Measurements from ENCODE around the gene MAP4K5. TPM values are rescaled to one million over a fixed set of nuclear protein-coding genes. Genes with fewer than 3 reads are reported as not detected.

Gene MAP4K5
- total and polyA plus RNA-seq, 2 of the 13 experiments (the other 11 are each of a cell fraction or from before 2014, with no cell fraction given): 12.7 to 23.9 TPM

DNA sequence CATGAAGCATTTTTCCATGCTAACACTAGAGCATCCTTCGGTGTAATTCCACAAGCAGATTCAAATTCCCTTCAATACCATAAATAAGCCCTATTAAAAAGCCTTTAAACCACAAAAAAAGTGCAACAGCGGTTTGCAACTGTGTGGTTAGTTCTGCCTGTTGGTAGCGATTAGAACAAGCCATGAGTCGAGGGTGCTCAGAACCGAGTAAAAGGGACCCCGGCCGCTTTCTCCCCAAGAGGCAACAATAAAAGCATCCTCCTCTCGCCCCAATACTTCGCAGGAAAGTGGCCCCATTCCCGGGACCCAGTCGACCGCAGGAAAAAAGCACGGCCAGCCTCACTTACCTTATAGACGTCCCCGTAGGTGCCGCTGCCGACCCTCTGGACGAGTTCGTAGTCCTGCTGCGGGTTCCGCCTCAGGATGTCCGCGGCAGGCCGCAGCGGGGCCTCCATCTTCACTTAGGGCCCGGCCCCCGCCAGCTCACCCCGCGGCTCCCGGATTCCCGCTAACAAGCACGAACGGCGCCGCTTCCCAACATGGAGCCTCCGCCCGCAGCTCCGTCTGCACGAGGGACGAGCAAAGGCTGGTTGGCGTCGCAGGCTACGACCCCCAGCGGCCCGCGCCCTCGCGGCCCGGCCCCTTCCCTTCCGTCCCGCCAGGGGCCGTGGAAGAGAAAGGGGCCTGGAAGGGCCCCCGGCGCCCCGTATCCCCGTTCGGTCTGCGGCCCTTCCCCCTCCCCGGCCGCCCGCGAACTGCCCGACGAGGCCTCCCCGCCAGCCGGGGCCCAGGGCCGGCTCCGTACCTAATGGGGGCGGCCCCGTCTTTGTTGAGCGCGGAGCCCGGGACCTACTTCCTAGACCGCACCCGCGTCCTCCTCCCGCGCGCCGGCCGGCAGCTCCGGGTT is 521 bp downstream of the MAP4K5 start (continued):
- TF ChIP-seq, protein P1, sequence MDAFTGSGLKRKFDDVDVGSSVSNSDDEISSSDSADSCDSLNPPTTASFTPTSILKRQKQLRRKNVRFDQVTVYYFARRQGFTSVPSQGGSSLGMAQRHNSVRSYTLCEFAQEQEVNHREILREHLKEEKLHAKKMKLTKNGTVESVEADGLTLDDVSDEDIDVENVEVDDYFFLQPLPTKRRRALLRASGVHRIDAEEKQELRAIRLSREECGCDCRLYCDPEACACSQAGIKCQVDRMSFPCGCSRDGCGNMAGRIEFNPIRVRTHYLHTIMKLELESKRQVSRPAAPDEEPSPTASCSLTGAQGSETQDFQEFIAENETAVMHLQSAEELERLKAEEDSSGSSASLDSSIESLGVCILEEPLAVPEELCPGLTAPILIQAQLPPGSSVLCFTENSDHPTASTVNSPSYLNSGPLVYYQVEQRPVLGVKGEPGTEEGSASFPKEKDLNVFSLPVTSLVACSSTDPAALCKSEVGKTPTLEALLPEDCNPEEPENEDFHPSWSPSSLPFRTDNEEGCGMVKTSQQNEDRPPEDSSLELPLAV (CRISPR knock-in tag; conservative IDR thresholded peaks at IDR 0.05; ENCODE audit: low read depth): no peak
- TF ChIP-seq, protein P2, sequence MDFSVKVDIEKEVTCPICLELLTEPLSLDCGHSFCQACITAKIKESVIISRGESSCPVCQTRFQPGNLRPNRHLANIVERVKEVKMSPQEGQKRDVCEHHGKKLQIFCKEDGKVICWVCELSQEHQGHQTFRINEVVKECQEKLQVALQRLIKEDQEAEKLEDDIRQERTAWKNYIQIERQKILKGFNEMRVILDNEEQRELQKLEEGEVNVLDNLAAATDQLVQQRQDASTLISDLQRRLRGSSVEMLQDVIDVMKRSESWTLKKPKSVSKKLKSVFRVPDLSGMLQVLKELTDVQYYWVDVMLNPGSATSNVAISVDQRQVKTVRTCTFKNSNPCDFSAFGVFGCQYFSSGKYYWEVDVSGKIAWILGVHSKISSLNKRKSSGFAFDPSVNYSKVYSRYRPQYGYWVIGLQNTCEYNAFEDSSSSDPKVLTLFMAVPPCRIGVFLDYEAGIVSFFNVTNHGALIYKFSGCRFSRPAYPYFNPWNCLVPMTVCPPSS (IDR thresholded peaks at IDR 0.05): no peak
- TF ChIP-seq, protein P3, sequence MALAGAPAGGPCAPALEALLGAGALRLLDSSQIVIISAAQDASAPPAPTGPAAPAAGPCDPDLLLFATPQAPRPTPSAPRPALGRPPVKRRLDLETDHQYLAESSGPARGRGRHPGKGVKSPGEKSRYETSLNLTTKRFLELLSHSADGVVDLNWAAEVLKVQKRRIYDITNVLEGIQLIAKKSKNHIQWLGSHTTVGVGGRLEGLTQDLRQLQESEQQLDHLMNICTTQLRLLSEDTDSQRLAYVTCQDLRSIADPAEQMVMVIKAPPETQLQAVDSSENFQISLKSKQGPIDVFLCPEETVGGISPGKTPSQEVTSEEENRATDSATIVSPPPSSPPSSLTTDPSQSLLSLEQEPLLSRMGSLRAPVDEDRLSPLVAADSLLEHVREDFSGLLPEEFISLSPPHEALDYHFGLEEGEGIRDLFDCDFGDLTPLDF (CRISPR knock-in tag; IDR thresholded peaks at IDR 0.05): peak; percentile 48; the same call in 1 of the 2 replicates
- TF ChIP-seq ZBTB1 (CRISPR knock-in tag; IDR thresholded peaks at IDR 0.05; ENCODE audit: borderline replicate concordance) (no peak), ZNF792 (CRISPR knock-in tag; IDR thresholded peaks at IDR 0.05) (no peak; the same call in 1 of the 2 replicates), ZFP90 (CRISPR knock-in tag; IDR thresholded peaks at IDR 0.05; ENCODE audit: borderline replicate concordance) (no peak), TAF15 (IDR thresholded peaks at IDR 0.05; ENCODE audit: low read depth, low read length, poor library complexity, severe bottlenecking) (no peak), NFRKB (IDR thresholded peaks at IDR 0.05) (no peak), ZNF317 (CRISPR knock-in tag; IDR thresholded peaks at IDR 0.05) (peak; percentile 69; the same call in 1 of the 2 replicates), ZNF777 (CRISPR knock-in tag; IDR thresholded peaks at IDR 0.05) (peak; percentile 42; the same call in 1 of the 2 replicates), TBL1XR1 (IDR thresholded peaks at IDR 0.05; ENCODE audit: borderline replicate concordance, low read length, partially characterized antibody) (no peak), TEAD2 (CRISPR knock-in tag; IDR thresholded peaks at IDR 0.05) (no peak), JUN (CRISPR knock-in tag; IDR thresholded peaks at IDR 0.05) (no peak), SSRP1 (CRISPR knock-in tag; IDR thresholded peaks at IDR 0.05) (no peak), KLF15 (CRISPR knock-in tag; IDR thresholded peaks at IDR 0.05; ENCODE audit: borderline replicate concordance) (no peak), SATB2 (CRISPR knock-in tag; IDR thresholded peaks at IDR 0.05) (no peak), ZSCAN20 (CRISPR knock-in tag; IDR thresholded peaks at IDR 0.05; ENCODE audit: borderline replicate concordance) (0 out of 2 replicates have a peak, but pooled peaks have one; percentile 54), ZNF672 (CRISPR knock-in tag; IDR thresholded peaks at IDR 0.05) (no peak), POLR2A (IDR thresholded peaks at IDR 0.05; ENCODE audit: insufficient read depth in 1 of 2, low read depth in 2 of 2, low read length in 2 of 2) (no peak)
- TF ChIP-seq, protein P4, sequence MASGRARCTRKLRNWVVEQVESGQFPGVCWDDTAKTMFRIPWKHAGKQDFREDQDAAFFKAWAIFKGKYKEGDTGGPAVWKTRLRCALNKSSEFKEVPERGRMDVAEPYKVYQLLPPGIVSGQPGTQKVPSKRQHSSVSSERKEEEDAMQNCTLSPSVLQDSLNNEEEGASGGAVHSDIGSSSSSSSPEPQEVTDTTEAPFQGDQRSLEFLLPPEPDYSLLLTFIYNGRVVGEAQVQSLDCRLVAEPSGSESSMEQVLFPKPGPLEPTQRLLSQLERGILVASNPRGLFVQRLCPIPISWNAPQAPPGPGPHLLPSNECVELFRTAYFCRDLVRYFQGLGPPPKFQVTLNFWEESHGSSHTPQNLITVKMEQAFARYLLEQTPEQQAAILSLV (CRISPR knock-in tag; IDR thresholded peaks at IDR 0.05; ENCODE audit: borderline replicate concordance): 0 out of 2 replicates have a peak, but pooled peaks have one; percentile 4
- TF ChIP-seq, protein P5, sequence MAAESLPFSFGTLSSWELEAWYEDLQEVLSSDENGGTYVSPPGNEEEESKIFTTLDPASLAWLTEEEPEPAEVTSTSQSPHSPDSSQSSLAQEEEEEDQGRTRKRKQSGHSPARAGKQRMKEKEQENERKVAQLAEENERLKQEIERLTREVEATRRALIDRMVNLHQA (CRISPR knock-in tag; IDR thresholded peaks at IDR 0.05): no peak
- TF ChIP-seq, protein P6, sequence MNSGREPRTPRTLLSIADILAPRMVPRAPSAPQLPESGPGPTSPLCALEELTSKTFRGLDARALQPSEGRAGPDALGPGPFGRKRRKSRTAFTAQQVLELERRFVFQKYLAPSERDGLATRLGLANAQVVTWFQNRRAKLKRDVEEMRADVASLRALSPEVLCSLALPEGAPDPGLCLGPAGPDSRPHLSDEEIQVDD (CRISPR knock-in tag; IDR thresholded peaks at IDR 0.05; ENCODE audit: borderline replicate concordance): 0 out of 2 replicates have a peak, but pooled peaks have one; percentile 29
- TF ChIP-seq, protein P7, sequence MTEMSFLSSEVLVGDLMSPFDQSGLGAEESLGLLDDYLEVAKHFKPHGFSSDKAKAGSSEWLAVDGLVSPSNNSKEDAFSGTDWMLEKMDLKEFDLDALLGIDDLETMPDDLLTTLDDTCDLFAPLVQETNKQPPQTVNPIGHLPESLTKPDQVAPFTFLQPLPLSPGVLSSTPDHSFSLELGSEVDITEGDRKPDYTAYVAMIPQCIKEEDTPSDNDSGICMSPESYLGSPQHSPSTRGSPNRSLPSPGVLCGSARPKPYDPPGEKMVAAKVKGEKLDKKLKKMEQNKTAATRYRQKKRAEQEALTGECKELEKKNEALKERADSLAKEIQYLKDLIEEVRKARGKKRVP (CRISPR knock-in tag; IDR thresholded peaks at IDR 0.05): no peak; a peak in 1 of 4 replicates
